H1 (cell line): Measurements from ENCODE around the gene CARD11. TPM values are rescaled to one million over a fixed set of nuclear protein-coding genes. Genes with fewer than 3 reads are reported as not detected.

Experiments used
- CBX5 ChIP-seq: fragments of 300-800, 300-1000 bp; sonication (generic); IDR thresholded peaks from 2 replicates; pipeline ENCODE4 v1.7.1; 2016; ENCODE audit warnings: antibody characterized with exemption, low read length, low read depth
- CREB1 ChIP-seq: IDR thresholded peaks from 2 replicates; pipeline ENCODE4 v1.6.1; 2012; ENCODE audit warnings: inconsistent platforms
- HDAC2 ChIP-seq, 2 experiments: fragments of 300-600 bp in 1 of 2; sonication (generic) in 1 of 2; IDR thresholded peaks; 2 replicates each; pipeline ENCODE4 v1.6.1; 2011 to 2012; ENCODE audit warnings: low read depth in 2 of 2, low read length in 2 of 2, mild to moderate bottlenecking in 2 of 2, moderate library complexity in 2 of 2, borderline replicate concordance in 1 of 2, inconsistent platforms in 1 of 2
- KDM1A ChIP-seq: fragments of 200-600, 300-600 bp; sonication (generic); IDR thresholded peaks from 2 replicates; pipeline ENCODE4 v1.7.1; 2016; ENCODE audit warnings: mild to moderate bottlenecking, low read length, borderline replicate concordance
- KDM4A ChIP-seq: IDR thresholded peaks from one replicate; pipeline ENCODE4 v1.7.1; 2012; ENCODE audit warnings: low read depth, mild to moderate bottlenecking, moderate library complexity, low read length, inconsistent platforms; ENCODE audit not compliant: severe bottlenecking
- POU5F1 ChIP-seq: IDR thresholded peaks from 2 replicates; pipeline ENCODE4 v1.6.1; 2011; ENCODE audit warnings: low read depth, mild to moderate bottlenecking, low read length, moderate library complexity
- SAP30 ChIP-seq: fragments of 300-600 bp; sonication (generic); IDR thresholded peaks from 2 replicates; pipeline ENCODE4 v1.7.1; 2012; ENCODE audit warnings: low read length, moderate library complexity, mild to moderate bottlenecking, inconsistent platforms; ENCODE audit not compliant: insufficient read depth, insufficient replicate concordance
- TAF1 ChIP-seq: IDR thresholded peaks from 2 replicates; pipeline ENCODE4 v1.6.1; 2011; ENCODE audit warnings: mild to moderate bottlenecking, low read depth, low read length
- polyA plus RNA-seq, 7 experiments: library from polyadenylated mRNA; depleted of rRNA in 3 of 7; stranded (reverse) in 5 of 7; unstranded in 2 of 7; fragments of >200 nt in 5 of 7; fragments of 200-250 nt in 2 of 7; gene quantifications; 1 replicate in 5 of 7; 2 replicates in 1 of 7; 4 replicates in 1 of 7; pipeline versions ENCODE4 v1.2.1 to v1.2.3, GENCODE V29; 2011 to 2013; ENCODE audit warnings: missing spikeins in 2 of 7, mixed read lengths in 2 of 7
- total RNA-seq: library from RNA; stranded (reverse); fragmentation: NEBNext Ultra II Directional; extraction: Animal tissue kit (Norgen Biotek cat#: 25700); gene quantifications from 2 replicates; pipeline ENCODE4 v1.2.1, GENCODE V29; 2021

CARD11 gene
- total and polyA plus RNA-seq, 2 of the 8 experiments (the other 6 are each of a cell fraction or from before 2014, with no cell fraction given) = 12.6 to 29.8 TPM

DNA sequence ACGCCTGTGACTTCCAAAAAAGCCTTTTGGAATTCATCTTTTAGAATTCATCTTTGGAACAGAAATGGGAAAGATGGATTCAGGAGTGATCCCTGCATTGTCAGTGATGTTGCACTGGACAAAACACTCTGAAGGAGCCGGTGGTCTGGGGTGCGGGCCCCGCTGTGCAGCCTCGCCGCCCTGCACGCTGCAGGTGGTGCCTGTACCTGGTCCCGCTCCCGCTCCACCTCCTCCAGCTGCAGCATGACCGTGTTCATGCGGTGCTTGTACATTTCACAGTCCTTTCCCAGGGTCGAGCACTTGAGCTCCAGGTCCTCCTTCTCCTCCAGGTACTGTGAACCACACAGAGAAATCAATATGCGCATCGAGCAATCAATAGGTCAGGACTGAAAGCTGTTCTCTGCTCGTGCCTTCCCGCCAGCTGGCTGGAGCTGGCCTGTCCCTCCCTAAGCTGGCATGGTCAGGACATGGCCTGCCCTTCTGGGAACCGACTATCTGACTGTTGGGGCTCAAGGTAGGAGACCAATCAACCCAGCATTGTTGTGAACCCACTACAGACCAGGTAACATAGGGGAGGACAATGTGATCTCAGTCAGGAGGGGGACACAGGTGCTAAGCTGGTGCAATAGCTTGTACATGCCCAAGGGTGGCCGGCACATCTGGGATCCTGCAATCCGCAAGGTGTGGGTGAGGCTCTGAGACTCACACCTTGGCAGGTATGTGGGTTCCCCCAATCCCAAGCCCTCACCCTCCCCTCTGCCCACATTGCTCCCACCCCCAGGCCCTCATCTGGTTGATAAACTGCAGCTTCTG lies 105.8 kb downstream of the CARD11 start (continued):
- TF ChIP-seq HDAC2 (IDR thresholded peaks at IDR 0.05; ENCODE audit: borderline replicate concordance in 1 of 2, low read depth in 2 of 2, low read length in 2 of 2) (no peak), CREB1 (no peak), CBX5 (no peak), TAF1 (no peak), POU5F1 (no peak), KDM1A (no peak), SAP30 (no peak), KDM4A (no peak)
